Measurements from ENCODE around the gene LRRC28.
"Not testable (repeated sequence)": the region's sequence is repeated elsewhere in the genome, so short reads cannot be mapped to it uniquely, and the experiment has no call there.

Gene LRRC28

DNA sequence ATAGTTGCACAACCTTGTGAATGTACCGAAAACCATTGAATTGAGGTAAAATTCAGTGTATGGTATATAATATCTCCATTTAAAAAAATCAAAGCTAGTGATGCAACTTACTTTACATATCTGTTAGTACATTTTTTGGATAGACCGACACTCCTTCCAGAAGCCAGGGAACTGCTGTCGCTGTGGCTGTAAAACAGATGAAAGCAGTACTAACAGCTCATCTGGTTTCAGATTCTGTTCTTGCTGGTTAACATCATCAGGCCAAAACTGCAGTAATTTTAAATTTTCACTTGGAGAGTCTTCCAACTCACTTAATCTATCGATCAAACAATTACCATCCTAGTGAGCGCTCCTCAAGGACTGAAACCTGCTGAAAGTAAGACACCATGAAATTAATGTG is 145.1 kb downstream of the LRRC28 start:
- no peak for DNase-seq (ENCODE audit: low read depth, low spot score)

DNA sequence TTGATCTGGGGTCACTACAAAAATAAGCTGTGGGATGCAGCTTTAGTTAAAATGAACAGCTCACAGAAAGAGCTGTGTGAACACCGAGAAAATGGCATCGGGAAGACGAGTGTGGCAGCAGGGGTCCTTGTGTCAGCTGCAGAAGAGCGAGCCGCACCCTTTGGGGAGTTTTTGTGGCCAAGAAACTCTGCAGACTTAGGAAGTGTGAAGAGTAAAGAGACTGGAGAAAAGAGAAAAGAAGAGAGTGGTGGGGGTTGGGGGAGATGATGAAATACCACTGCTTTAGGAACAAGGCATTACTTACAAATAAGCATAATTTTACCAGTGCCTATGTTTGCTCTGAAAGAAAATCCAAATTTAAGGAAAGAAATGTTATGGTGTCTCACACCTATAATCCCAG is 147.8 kb downstream of the LRRC28 start:
- DNase-seq (ENCODE audit: low read depth, low spot score): no peak

DNA sequence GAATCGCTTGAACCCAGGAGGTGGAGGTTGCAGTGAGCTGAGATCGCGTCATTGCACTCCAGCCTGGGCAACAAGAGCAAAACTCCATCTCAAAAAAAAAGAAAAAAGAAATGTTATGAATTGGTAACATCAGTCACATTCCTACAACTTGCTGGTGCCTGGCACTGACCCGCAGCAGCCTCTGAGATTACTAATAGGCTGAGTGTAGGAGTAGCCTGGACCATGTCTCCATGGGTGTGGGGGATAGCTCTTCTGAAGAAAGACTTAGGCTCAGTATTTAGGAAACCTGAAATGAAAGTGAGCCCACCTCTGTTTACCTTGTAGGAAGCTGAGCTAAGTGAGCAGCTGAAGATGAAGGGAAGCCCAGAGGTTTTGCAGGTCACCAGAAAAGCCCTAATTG is 148.3 kb downstream of the LRRC28 start:
- no peak for DNase-seq (ENCODE audit: low read depth, low spot score)

DNA sequence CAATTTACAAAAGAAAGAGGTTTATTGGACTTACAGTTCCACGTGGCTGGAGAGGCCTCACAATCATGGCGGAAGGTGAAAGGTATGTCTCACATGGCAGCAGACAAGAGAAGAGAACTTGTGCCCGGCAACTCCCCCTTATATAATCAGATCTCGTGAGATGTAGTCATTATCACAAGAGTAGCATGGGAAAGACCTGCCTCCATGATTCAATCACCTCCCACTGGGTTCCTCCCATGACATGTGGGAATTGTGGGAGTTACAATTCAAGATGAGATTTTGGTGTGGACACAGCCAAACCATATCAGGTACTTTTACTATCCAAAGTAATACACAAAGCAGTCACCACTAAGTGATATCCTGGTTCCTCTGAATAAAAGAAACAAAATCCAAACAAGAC is 149.9 kb downstream of the LRRC28 start:
- not testable (repeated sequence) for DNase-seq (ENCODE audit: low read depth, low spot score)

DNA sequence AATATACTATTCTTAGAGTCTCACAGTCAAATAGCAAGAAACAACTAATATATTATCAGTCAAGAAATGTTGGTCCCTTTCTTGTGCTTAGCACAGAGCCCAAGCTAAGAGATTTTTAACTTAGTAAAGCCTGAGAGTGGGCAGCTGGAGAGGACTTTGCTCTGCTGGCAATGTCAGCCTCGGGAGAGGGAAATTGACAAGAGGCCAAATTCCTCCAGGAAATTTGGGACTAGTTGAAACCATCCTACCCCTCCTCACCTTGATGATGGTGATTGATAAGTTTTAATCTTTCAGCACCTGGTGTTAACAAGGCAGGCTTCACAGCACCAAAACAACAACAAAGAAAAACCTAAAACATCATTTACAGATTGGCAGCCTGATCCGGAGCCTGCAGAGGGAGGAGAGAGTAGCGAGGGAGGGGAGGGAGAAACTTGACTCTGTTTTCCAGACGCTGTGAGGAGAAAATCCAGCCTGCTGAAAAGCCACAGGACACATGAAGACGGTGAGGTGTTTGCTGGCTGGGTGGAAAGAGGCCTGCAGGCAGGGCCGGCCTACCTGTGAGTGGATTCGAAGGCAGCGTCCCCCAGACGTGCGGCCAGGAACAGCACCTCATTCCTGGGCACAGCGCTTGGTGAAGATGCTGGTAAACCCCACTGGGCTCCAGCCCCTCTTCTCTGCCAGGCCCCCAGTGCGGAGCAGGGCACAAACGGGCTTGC is 150.9 kb downstream of the LRRC28 start:
- no peak for DNase-seq (ENCODE audit: low read depth, low spot score)

DNA sequence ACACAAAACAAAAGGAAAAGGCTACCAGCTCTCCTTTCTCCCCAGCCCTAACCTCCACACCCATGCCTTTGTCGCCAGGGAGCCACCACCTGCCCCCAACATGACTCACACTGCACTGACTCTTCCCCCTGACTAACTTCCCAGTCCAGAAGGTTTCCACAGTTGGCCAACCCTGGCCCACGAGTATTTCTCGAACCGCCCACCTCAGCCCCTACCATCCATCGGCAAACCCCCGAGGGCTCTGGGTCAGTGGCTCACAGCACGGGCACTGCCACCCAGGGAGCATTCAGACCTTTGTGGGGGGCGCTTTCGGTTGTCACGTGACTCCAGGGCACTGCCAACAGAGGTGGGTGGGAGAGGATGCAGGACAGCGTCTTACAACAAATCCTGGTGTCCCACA is 152.3 kb downstream of the LRRC28 start:
- no peak for DNase-seq (ENCODE audit: low read depth, low spot score)

DNA sequence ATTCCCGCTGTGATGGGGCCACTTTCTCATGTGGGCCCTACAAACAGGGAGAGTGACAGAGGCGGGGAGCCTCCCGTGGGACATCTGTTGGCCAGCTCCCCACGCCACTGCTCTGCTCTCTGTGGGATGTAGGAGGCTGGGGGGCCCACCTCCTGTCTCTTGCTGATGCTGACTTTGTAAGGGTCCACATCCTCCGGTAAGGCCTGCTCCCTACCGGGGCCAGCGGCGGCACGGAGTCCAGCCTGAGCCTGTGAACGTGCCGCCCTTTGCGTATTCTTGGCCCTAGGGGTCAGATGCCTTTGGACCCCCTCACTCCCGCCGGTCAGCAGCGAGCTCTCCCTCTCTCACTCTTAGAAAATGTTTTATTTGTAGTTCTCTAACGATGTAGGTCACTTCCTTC is 153.2 kb downstream of the LRRC28 start:
- DNase-seq (ENCODE audit: low read depth, low spot score): no peak

DNA sequence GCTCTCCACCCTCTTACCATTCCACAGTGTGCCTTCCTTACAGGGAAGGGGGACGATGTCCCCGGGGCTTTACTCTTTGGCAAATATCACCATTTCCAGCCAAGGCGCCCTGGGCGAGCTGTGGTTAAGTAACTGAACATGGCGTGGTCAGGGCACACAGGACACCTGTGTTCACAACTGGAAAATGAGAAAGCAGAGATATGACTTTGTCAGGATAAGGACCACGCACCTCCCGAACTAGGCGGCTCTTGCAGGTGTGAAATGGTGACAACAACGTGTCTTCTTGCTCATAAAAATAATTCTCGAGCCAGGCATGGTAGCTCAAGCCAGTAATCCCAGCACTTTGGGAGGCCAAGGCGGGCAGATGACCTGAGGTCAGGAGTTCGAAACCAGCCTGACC is 154.8 kb downstream of the LRRC28 start:
- DNase-seq (ENCODE audit: low read depth, low spot score): no peak

DNA sequence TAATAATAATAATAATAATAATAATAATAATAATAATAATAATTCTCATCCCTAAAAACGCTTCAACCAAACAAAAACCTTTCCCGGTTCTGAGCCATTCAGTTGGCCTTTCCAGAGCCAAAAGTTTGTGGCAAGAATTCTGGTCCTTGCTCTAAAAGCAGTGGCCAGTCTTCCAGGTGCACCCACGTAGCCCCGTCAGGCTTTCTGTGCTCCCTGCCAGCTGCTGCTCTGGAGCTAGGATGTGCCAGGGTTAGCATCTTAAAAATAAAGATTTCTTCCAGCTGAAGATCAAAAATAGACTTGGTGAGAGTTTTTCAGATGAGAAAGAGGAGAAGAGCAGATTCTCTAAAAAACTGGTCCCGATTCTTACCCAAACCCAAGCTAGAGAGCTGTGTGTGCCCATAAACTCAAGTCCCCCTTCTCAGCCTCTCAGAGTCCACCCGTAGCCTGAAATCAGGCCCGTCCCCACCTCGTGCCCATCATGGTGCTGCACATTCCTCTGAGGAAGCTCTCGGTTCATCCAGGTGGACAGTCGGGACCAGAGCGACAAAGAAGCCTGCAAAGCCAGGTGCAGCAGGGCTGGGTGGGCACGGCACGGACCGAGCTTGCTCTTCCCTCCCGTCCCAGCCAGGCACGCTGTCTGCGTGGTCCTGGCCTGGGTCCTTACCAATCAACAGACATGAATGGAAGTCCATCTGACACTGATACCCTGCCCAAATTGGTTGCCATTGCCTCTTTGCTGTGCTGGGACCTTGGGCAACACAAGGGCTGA is 155.6 kb downstream of the LRRC28 start:
- no peak for DNase-seq (ENCODE audit: low read depth, low spot score)

DNA sequence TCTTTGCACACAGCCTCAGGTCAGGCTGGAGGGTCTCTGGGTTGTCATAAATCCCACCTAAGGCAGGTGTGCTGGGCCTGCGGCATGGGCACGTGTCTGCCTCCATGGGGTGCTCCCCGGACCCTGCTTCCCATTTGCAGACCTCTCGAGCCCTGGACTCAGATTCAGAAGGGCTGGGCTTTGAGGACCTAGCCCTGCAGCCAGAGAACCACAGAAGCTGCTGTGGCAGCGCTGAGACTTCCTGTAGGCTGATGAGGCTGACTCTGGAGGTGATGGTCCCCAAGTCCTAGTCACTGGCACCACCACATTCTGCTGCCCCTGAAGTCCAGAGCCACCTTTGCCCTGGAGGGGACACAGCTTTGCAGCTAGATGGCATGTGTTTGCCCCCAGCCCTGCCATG is 156.4 kb downstream of the LRRC28 start:
- DNase-seq (ENCODE audit: low read depth, low spot score): no peak

DNA sequence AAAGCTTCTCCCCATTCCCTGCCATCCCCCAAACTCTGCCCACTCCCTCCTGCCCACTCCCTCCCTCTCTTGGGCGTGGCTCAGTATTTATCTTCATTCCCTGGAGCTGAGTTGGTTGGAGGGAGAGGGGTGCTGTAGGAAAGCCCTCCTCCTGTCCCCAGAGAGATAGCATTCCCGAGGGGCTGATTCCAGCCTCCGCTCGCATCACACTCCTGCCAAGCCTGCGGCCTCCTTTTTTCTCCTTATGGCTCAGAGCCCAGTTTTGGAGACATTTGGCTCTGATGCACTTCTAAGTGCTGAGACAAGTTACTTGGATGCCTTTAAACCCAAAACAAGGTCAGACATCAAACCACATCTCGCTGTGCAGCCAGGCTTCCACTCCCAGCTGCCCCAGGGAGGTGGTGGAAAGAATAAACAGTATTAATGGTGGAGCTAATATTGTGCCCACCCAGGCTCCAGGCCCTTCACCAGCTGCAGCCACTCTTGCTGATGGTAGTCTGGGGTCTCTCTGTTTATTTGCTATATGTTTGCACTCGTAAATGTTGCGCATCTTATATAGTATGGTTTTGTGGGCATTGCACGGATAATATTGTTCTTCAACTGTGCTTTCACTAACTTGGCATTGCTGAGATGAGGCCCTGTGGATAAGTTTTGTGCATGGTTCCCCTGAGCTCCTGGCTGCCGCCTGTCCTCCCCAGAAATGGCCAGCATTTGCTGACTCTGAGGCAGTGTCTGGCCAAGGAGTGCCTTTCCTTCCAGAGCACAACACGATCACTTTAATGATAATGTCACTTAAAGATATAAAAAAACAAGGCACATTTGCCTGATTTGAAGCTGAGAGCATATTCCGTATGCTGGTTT is 157.2 kb downstream of the LRRC28 start:
- DNase-seq (ENCODE audit: low read depth, low spot score): peak; percentile 81

DNA sequence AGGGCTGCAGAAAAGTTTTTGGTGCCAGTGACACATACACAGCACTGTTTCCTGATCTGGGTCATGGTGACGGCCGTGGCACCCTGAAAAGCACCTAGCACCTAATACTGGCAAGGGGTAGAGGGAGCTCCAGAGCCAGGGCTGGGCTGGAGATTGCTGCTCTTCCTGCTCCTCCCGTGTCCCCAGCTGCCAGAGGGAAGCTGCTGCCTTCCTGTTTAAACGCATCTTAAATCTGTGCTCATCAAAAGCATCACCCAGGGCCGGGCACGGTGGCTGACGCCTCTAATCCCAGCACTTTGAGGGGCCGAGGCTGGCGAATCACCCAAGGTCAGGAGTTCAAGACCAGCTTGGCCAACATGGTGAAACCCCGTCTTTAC is 157.8 kb downstream of the LRRC28 start:
- no peak for DNase-seq (ENCODE audit: low read depth, low spot score)

DNA sequence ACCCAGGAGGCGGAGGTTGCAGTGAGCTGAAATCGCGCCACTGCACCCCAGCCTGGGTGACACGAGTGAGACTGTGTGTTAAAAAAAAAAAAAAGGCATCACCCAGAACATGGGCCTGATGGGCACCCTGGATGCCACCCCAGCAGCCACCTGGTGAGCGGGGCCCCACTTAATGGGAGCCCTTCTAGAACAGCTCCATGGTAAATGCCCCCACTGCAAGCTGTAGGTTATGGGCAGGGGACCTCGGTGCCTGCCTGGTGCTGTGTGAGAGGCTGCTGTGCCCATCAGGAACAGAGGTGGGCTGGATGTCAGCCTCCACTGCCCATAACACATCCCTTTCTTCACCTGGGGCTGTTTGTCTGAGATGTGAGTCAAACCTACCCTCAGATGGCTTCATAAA is 158.3 kb downstream of the LRRC28 start:
- no peak for DNase-seq (ENCODE audit: low read depth, low spot score)

DNA sequence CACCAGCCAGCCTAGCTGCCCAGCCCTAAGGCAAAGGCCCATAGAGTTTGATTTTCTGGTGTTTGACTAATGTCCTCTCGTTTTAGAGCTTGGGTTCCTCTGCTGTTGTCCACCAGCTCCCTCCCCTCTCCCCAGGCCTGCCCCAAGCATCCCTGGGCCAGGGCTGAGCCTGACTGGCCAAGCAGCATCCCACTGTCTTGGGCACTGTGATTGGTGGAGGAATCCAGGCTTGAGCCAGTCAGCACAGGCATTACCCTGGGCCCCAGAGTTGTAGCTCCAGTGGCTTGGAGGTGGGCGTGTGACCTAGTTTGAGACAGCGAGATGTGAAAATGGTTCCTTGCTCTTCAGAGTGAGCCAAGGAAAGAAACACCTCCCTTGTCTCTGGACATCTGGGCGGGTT is 159.2 kb downstream of the LRRC28 start:
- DNase-seq (ENCODE audit: low read depth, low spot score): no peak

DNA sequence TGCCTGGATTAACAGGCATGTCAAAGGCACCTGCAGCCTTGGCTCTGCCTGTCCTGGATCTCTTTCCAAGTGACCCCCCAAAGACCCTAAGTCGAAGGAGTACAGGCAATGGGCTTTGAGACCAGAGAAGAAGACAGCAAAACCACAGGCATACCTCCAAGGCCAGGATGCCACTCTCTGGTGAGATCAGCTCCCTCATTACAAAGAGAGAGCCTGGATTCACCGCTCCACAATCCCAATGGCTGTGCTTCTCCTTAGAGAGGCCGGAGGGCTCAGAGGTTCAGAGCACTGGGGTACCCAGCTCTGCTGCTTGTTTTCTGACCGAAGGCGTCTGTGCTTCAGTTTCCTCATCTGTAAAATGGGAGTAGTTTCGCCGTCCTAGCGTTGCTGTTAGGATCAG is 160.0 kb downstream of the LRRC28 start:
- no peak for DNase-seq (ENCODE audit: low read depth, low spot score)

DNA sequence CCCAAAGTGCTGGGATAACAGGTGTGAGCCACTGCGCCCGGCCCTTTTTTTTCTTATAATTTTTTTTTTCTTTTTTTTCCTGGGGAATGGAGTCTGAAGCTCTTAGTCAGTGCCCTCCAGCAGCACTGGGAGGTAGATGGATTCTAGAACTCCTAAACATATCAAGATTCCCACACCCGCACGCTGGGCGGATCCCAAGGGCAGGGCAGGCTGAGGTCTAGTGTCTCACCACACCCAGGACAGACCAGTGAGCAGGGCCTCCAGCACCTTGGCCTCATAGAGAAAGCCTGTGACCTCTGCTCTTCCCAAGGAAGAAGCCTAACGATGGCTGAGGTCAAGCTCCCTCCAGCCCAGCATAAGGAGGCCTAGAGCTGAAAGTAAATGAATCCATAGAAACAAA is 160.8 kb downstream of the LRRC28 start:
- no peak for DNase-seq (ENCODE audit: low read depth, low spot score)

DNA sequence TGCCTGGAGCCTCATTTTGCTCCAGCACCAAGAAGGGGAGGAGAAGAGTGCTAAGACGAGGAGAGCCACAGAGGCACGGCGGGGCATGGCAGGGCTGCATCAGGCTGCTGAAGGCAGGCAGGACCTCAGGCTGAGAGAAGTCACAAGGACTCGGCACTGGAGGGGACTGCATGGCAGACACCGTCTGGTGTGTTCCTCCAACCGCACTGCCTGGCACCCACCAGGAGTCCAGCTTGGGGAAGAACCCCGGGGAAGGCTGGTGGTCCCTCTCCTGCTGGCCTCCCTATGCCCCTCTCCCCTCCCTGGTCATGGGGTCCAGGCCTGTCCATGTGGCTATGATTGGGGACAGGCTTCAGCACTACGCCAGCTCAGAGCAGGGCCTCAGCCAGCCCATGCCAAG is 161.3 kb downstream of the LRRC28 start:
- DNase-seq (ENCODE audit: low read depth, low spot score): no peak

DNA sequence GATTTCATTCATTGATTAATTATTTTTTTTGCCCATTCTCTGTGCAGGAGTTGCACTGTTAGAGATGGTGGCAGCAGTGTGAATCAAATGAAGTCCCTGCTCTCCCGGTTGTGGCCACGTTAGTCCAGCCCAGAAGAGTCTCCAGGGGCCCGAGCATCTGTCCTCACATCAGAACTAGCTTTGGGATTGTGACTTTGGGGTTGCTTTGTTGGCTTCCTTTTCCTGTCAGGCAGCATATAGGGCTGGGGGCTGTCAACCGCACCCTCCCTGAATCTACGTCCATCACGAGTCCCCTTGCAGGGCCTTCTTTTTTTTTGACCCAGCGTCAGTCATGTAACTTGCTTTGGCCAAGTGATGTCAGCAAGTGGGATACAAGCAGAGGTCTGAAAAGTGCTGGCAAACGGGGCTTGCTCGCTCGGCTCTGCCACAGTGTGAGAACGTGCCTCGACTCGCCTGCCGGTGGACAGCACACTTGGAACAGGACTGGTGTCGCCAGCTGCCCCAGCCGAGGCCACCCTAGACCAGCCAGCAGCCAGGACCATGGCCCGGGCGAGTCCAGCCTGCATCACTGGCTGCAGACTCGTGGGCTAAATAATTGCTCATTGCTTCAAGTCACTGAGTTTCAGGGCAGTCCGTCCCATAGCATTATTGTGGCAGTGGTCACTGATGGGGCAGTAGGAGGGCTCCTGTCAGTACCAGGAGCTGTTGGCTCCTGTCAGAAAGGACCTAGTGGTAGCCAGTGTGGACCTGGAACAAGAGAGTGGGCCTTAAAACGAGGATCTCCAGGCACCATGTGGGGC is 162.9 kb downstream of the LRRC28 start:
- no peak for DNase-seq (ENCODE audit: low read depth, low spot score)

DNA sequence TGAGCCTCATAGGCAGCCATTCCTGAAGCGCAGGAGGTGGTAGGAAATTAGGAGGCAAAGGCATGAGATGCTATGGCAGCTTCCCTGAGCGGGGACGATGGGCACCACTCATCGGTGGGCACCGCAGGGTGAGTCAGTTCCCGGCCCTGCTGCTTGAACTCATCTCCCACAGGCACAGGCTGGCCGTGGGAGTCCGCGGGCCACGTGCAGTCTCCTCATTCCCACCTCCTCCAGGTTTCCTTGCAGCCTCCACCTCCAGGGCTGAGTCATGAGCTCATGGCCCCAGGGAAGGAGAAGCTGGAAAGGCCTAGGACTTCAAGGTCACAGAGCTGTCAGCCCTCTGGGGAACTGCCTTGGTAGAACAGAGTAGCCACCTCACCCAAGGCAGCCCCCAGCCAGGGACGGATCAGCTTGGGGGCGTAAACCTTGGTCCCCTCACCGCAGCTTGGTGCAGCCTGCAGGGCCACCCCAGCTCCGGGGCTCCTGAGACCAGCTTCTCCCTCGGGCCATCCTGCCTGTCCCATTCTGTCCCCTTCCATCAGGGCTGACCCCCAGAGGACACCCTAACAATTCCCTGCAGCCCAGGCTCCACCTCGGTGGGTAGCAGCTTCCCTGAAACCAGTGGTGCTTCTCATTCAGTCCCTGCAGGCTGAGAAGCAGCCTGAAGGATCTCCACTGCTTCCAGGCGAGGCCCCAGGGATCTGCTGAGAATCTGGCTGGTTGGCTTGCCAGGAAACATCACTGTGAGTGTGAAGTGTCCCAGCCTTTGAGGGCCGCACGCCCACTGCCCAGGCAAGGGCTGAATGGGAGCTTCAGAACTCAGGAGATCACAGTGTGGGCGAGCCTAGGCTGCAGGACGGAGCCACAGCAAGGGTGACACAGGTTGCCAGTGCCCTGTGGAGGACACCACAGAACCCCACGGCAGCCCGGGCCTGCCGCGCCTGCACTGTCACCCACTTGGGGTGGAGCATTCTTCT is 163.8 kb downstream of the LRRC28 start:
- DNase-seq (ENCODE audit: low read depth, low spot score): no peak

Measured in smooth muscle cell of the brain vasculature (primary cell).